GM19324 (cell line): Measurements from ENCODE around the gene DHRS12.
"Not testable (repeated sequence)": the region's sequence is repeated elsewhere in the genome, so short reads cannot be mapped to it uniquely, and the experiment has no call there.

Experiments used
- ATAC-seq: cut with Tn5 transposase; IDR thresholded peaks from one replicate; pipeline ENCODE4 v1.9.1; 2021; ENCODE audit warnings: mild to moderate bottlenecking, moderate library complexity; ENCODE audit not compliant: unreplicated experiment, low FRiP score

Gene DHRS12

GRCh38 chr13:51828730-51829567, 25.0 kb upstream of the DHRS12 start:
- no peak for ATAC-seq

GRCh38 chr13:51827254-51827653, 23.3 kb upstream of the DHRS12 start:
- no peak for ATAC-seq

- no peak for ATAC-seq
Observed at GRCh38 chr13:51826606-51827005, 22.6 kb upstream of the DHRS12 start.

- ATAC-seq = no peak
Observed at GRCh38 chr13:51825681-51826254, 21.8 kb upstream of the DHRS12 start.

- no peak for ATAC-seq
Observed at GRCh38 chr13:51825165-51825592, 21.2 kb upstream of the DHRS12 start.

GRCh38 chr13:51824712-51825111, 20.7 kb upstream of the DHRS12 start:
- ATAC-seq = not testable (repeated sequence)

GRCh38 chr13:51823863-51824262, 19.9 kb upstream of the DHRS12 start:
- ATAC-seq = no peak

- ATAC-seq = no peak
Observed at GRCh38 chr13:51823359-51823758, 19.4 kb upstream of the DHRS12 start.

- ATAC-seq = no peak
Observed at GRCh38 chr13:51822106-51822815, 18.3 kb upstream of the DHRS12 start.

- no peak for ATAC-seq
Observed at GRCh38 chr13:51821606-51822005, 17.6 kb upstream of the DHRS12 start.

GRCh38 chr13:51820016-51820597, 16.1 kb upstream of the DHRS12 start:
- ATAC-seq = no peak

- ATAC-seq = no peak
Observed at GRCh38 chr13:51819544-51819943, 15.6 kb upstream of the DHRS12 start.

- no peak for ATAC-seq
Observed at GRCh38 chr13:51818781-51819511, 15.0 kb upstream of the DHRS12 start.

GRCh38 chr13:51818276-51818675, 14.3 kb upstream of the DHRS12 start:
- no peak for ATAC-seq

- no peak for ATAC-seq
Observed at GRCh38 chr13:51817717-51818116, 13.8 kb upstream of the DHRS12 start.

GRCh38 chr13:51816604-51817249, 12.8 kb upstream of the DHRS12 start:
- no peak for ATAC-seq

- no peak for ATAC-seq
Observed at GRCh38 chr13:51815848-51816247, 11.9 kb upstream of the DHRS12 start.

- ATAC-seq = peak; percentile 75
Observed at GRCh38 chr13:51814825-51815650, 11.1 kb upstream of the DHRS12 start.

- no peak for ATAC-seq
Observed at GRCh38 chr13:51814071-51814470, 10.1 kb upstream of the DHRS12 start.
